ENCODE measurements around the gene SMIM23.
"Not testable (repeated sequence)": the region's sequence is repeated elsewhere in the genome, so short reads cannot be mapped to it uniquely, and the experiment has no call there.

Gene SMIM23

DNA sequence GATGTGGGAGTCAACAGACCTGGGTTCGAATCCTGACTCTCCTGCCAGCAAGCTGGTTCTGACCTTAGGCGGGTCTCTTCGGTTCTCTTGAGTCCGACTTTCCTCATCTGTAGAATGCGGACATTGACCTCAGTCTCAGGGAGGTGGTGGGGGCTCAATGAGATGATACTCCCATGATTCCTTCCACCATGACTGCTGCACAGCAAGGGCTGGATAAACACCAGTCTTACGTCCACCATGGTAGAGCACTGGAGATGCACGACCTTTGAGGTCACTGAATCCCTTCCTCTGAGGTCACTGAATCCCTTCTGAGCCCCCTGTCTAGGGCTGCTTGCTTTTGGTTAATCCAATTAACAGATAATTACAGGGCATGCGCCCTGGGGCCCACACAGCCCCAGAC is 12.5 kb upstream of the SMIM23 start:
- DNase-seq, result no peak

- no peak for DNase-seq
Measured at GRCh38 chr5:171774418-171774817, 11.2 kb upstream of the SMIM23 start.

DNA sequence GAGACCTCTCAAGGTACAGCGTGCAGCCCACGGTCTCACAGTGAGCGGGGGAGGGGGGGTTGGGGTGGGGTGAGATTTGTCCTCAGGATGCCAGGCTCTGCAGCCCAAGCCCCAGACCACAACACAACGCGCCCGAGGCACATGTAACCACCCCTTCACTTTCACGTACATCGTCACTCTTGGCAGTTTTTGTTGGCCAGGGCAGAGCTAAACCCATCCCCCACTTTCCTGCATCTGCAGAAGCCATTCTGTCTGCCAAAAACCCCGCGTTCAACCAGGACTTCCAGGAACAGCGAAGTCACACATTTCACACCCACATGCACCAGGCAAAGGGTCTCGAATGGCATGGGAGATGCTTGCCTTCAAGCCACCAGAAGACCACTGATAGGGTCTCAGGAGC is 9.4 kb upstream of the SMIM23 start:
- no peak for DNase-seq

- no peak for DNase-seq
Measured at GRCh38 chr5:171776770-171777759, 8.6 kb upstream of the SMIM23 start.

GRCh38 chr5:171781744-171782143 is 3.9 kb upstream of the SMIM23 start:
- not testable (repeated sequence) for DNase-seq

GRCh38 chr5:171782332-171782966 is 3.2 kb upstream of the SMIM23 start:
- DNase-seq, result no peak

- no peak for DNase-seq
Measured at GRCh38 chr5:171783051-171783450, 2.6 kb upstream of the SMIM23 start.

DNA sequence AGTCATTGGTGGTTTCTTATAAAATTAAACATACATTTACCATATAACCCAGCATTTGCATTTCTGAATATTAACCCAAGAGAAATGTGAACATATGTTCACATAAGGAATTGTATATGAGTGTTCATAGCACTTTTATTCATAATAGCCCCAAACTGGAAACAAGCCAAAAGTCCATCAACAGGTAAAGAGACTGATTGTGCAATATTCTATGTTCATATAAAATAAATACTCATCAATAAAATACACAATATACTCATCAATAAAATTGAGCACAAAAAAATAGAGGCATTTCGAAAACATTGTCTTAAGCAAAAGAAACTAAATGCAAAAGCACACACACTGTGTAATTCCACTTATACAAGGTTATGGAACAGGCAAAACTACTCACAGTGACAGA is 3.7 kb downstream of the SMIM23 start:
- no peak for DNase-seq

DNA sequence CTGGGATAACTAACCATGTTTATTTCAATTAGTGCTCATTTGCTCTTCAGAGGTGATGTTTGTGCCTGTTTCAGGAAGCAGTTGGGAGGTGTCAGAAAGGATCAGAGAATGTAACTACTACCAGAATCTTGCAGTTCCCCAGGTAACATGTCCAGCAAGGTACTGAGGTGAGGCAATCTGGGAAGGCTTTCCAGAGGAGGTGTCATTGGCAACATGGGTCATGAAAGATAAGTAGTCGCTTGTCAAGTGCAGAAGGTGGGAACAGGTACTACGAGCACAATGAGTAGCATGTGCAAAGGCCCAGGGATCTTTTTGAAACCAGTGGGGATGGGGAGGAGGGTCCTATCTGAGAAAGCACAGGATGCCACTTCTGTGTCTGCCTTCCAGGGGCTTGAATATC is 4.8 kb downstream of the SMIM23 start:
- no peak for DNase-seq

DNA sequence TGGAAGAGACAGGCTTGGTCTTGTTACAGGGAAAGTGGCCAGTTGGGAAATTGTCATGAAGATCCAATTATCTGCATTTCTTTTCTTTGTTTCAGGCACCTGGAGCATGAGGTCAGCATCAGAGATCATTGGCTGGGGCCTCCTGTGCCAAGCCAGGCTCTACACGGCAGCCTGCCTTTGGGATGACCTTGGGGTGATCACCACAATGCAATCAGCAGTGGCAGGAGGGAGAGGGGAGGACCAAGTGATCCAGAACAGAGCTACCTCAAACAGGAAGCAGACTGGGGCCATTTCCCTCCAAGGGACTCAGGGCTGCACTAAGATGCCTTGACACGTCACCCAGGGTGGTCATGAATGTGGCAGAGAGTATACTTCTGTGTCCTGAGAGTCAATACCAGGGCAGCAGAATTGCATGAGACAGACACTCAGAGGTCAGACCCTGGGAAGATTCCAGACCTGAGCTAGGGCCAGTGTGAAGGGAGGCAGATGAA is 8.9 kb downstream of the SMIM23 start:
- no peak for DNase-seq

DNA sequence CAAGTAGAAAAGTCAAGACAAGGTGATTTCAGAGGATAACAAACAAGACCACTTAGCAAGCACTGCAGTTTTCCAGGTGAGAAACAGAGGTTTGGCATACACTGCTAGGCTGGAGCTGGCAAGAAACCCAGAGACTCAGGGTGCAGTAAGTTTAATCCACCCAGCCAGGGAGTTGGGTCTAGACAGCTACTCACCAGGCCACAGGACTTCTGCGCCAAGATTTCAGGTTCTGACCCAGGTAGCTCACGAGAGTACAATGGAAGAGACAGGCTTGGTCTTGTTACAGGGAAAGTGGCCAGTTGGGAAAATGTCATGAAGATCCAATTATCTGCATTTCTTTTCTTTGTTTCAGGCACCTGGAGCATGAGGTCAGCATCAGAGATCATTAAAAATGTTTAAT is 9.8 kb downstream of the SMIM23 start:
- no peak for DNase-seq

GRCh38 chr5:171796436-171796835 is 10.8 kb downstream of the SMIM23 start:
- DNase-seq, result no peak

GRCh38 chr5:171797543-171797942 is 11.9 kb downstream of the SMIM23 start:
- DNase-seq, result no peak

GRCh38 chr5:171798418-171798817 is 12.8 kb downstream of the SMIM23 start:
- DNase-seq, result no peak

GRCh38 chr5:171801839-171802238 is 16.2 kb downstream of the SMIM23 start:
- DNase-seq, result no peak

GRCh38 chr5:171805746-171806145 is 20.1 kb downstream of the SMIM23 start:
- DNase-seq, result no peak

- no peak for DNase-seq
Measured at GRCh38 chr5:171806976-171807747, 21.5 kb downstream of the SMIM23 start.

DNA sequence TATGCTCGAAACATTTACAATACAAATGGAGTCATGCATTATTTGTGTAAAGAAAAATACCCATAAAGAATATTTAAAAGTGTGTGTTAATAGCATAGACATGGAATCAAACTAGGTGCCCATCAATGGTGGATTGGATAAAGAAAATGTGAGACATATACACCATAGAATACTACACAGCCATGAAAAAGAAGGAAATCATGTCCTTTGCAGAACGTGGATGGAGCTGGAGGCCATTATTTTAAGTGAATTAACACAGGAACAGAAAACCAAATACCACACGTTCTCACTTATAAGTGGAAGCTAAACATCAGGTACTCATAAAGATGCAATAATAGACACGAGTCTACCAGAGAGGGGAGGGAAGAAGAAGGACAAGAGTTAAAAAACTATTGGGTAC is 22.8 kb downstream of the SMIM23 start:
- DNase-seq, result no peak

DNA sequence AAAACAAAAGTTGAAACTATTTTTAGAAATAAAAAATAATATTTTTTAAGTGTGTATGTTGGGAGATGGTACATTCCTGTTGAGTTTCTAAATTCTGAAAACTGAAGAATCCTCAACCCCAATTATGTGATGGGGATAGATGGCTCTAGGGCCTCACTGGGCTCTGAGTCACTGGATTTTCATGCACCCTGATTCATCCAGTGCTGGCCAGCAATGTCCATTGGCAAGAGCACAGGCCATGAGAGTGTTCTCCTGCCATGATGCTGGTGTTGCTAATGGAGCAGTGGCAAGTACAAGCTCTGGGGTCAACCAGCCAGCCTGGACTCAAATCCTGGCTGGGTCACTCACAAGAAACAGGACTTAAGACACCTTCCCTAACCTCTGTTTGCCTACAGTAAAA is 23.3 kb downstream of the SMIM23 start:
- DNase-seq, result no peak

DNA sequence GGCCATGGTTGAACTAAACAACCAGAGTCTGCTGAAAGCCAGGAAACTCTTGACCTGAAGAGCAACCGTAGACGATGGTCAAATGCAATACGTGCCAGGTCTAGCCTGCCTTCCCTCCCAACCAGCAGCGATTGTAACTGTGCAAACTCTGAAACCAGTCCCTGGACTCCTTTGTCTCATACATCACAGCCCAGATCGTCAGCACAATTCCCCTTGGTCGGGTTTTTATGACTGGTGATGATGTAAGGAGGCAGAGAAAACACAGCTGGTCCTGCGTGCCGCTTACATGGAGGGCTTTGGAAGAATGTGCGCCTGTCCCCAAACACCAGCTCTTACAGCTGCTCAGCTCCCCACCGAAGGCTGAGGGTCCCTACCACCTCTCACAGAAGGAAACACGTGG is 24.6 kb downstream of the SMIM23 start:
- no peak for DNase-seq

DNA sequence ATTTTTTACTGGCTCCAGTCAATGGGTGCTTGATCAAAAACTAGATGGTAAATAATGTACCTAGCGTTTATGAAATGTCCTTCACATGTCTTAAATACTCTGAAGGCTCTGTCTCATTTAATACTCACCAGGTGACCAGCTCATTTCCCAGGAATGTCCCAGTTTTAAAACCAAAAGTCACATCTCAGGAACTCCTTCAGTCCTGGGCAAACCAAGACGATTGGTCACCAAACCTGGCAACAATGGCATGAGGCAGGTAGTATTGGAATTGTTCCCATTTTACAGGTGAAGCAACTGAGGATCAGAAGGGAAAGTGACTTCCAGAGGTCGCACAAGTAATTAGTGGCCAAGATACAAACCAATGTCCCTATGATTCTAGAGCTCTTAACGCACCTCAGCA is 27.7 kb downstream of the SMIM23 start:
- no peak for DNase-seq
